Common myeloid progenitor, CD34-positive (primary cell): ENCODE results near the gene FLNA.
"Not testable (repeated sequence)": the region's sequence is repeated elsewhere in the genome, so short reads cannot be mapped to it uniquely, and the experiment has no call there.

ENCODE experiments used
- CTCF ChIA-PET: fragments of 350-600 bp; sonication (Branson Sonifier 250); formaldehyde crosslinking; loops from one replicate; lab custom pipeline; 2021; ENCODE audit warnings: antibody characterized with exemption; lab: Charles Lee
- POLR2A ChIA-PET: fragments of 350-600 bp; sonication (Branson Sonifier 250); formaldehyde crosslinking; loops from one replicate; lab custom pipeline; 2021; ENCODE audit warnings: antibody characterized with exemption; lab: Charles Lee
- DNase-seq, 3 donors: peaks; one replicate each; pipeline versions ENCODE4 v3.0.0 to v3.0.0-alpha.2; 2013
- H3K27ac ChIP-seq, 2 experiments: 1 replicate in 1 of 2; 2 replicates in 1 of 2; pipeline ENCODE4 v1.7.0; 2013; ENCODE audit warnings: inconsistent platforms in 2 of 2, low read length in 2 of 2, mild to moderate bottlenecking in 2 of 2, low read depth in 1 of 2, moderate library complexity in 1 of 2; ENCODE audit not compliant: severe bottlenecking in 2 of 2, insufficient read depth in 1 of 2, poor library complexity in 1 of 2
- H3K27me3 ChIP-seq, 5 experiments: replicated peaks in 2 of 5; 1 replicate in 3 of 5; 2 replicates in 2 of 5; pipeline versions ENCODE4 v1.6.1 to v1.7.0; 2013; ENCODE audit warnings: low read length in 4 of 5, mild to moderate bottlenecking in 2 of 5, moderate library complexity in 2 of 5, inconsistent platforms in 1 of 5; ENCODE audit not compliant: insufficient read depth in 5 of 5, control insufficient read depth in 4 of 5
- H3K36me3 ChIP-seq, 4 experiments: 1 replicate in 2 of 4; 2 replicates in 2 of 4; pipeline versions ENCODE4 v1.6.1 to v1.7.0; 2013; ENCODE audit warnings: low read length in 3 of 4, control low read depth in 1 of 4, mild to moderate bottlenecking in 1 of 4; ENCODE audit not compliant: control insufficient read depth in 4 of 4, insufficient read depth in 4 of 4
- H3K4me1 ChIP-seq, 4 experiments: 1 replicate in 3 of 4; 2 replicates in 1 of 4; pipeline versions ENCODE4 v1.6.1 to v1.7.1; 2013; ENCODE audit warnings: low read length in 3 of 4, mild to moderate bottlenecking in 3 of 4, control low read depth in 1 of 4, inconsistent platforms in 1 of 4, moderate library complexity in 1 of 4; ENCODE audit not compliant: control insufficient read depth in 4 of 4, insufficient read depth in 4 of 4; ENCODE audit errors: control extremely low read depth in 1 of 4
- H3K4me3 ChIP-seq, 7 experiments: 1 replicate in 4 of 7; 2 replicates in 3 of 7; pipeline versions ENCODE4 v1.5.1 to v1.7.0; 2013; ENCODE audit warnings: mild to moderate bottlenecking in 7 of 7, low read length in 6 of 7, moderate library complexity in 6 of 7, inconsistent platforms in 2 of 7, low read depth in 2 of 7, control low read depth in 1 of 7; ENCODE audit not compliant: insufficient read depth in 4 of 7, control insufficient read depth in 1 of 7; ENCODE audit errors: extremely low read depth in 1 of 7
- H3K9me3 ChIP-seq, 5 experiments: 1 replicate in 4 of 5; 2 replicates in 1 of 5; pipeline versions ENCODE4 v1.6.1 to v1.7.1; 2013; ENCODE audit warnings: low read length in 4 of 5, mild to moderate bottlenecking in 2 of 5, inconsistent platforms in 1 of 5, low read depth in 1 of 5, moderate library complexity in 1 of 5; ENCODE audit not compliant: control insufficient read depth in 4 of 5, insufficient read depth in 2 of 5; ENCODE audit errors: control extremely low read depth in 1 of 5
- WGBS: methylation state at CpG from one replicate; pipeline ENCODE4 v1.1.5; 2013; ENCODE audit not compliant: insufficient coverage; 5-methylcytosine and 5-hydroxymethylcytosine counted together

FLNA gene

DNA sequence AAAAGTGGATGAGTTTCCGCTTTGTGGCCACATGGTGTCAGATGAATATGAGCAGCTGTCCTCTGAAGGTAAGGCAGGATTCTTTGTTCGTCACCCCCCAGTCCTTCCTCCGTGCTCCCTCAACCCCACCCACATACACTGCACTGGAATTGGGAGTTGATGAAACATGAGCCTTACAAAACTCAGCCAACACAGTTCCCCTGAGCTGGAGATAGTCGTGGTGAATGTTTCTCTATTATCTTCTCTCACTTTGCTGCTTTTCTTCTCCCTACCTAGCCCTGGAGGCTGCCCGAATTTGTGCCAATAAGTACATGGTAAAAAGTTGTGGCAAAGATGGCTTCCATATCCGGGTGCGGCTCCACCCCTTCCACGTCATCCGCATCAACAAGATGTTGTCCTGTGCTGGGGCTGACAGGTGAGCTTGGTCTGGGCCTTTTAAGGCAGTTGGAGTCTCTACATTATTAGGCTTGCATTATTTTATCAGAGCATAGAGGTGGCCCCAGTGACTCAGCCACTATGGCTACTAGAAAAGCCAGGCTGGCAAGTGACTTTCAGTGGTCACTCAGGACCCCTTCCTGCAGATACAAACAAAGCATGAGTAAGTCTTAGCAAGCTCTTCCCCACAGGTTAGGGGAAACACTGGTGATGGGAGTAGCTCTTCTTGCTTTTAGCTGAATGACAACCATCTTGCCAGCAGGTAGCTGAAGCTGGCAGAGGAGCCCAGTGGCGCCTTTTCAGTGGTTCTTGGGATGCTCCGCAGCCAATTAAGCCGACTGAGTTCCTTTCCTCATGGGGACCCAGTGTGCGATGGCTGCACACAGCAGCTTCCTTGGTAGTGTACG is 25.3 kb upstream of the FLNA start:
- peaks cover 0 to 22% (median 12%) of the 10 kb centered on the region in 4 experiments for H3K4me1 ChIP-seq
- no peaks in the 10 kb centered on the region for H3K27me3 ChIP-seq
- ChIA-PET POLR2A (interaction anchor here (1.1 kb wide), 1 partner anchor 12 kb away, joined by 4 read pairs; no protein-coding TSS in a partner anchor), CTCF (interaction anchor here (0.7 to 1.3 kb wide), 5 partner anchors 9 to 386 kb away, joined by 3 read pairs; no protein-coding TSS in a partner anchor)
- no peak for DNase-seq
- peak overlapping the region in 6 of 7 experiments; percentile 71 to 89 (median 78) for H3K4me3 ChIP-seq
- H3K27ac ChIP-seq, result peak overlapping the region in 1 of 2 experiments; percentile 97
- peaks cover 0 to 9% (median 0%) of the 10 kb centered on the region in 5 experiments for H3K9me3 ChIP-seq
- peaks cover 0 to 26% (median 16%) of the 10 kb centered on the region in 4 experiments for H3K36me3 ChIP-seq
- 69% methylated on average over 7 of the region's 14 CpGs for WGBS

DNA sequence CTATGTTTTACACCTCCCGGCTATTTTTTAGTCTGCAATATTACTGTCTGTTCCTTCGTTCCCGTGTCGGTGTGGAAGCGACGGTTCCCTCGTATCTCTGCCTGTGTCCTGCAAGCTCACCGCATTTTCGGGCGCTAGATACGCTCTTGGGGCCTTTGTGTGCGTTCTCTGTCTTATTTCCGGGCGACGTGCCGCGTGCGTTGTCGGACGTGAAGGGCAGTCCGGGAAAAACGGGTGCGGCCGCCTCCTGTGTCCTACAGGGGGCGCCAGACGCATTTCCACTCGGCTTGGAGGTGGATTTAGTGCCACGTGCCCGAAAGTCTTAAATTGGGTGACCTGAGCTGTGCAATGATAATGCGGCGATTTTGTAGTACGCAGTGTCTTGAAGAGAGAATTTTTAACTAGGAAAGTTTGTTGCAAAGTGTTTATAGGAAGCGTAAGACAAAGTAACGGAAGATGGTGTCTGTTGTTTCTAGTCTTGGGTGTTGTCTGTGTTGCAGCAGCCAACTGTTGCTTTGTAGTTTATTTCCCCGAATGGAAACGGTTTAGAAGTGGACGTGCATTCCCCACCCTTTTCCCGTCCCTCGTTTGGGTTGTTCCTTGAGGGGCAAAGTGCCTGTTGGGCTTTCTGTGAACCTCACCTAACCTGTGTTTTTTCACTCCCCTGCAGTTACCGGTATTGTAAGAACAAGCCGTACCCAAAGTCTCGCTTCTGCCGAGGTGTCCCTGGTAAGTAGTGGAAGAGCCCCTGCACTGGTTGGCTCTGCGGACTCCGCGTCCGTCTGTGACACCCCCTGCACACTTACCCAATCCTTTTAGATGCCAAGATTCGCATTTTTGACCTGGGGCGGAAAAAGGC is 24.5 kb upstream of the FLNA start:
- Histone ChIP-seq H3K4me3 (peak overlapping the region; percentile 54 to 89 (median 77)), H3K4me1 (peaks cover 0 to 22% (median 12%) of the 10 kb centered on the region in 4 experiments), H3K27ac (peak overlapping the region; percentile 94 to 97), H3K9me3 (peaks cover 0 to 9% (median 0%) of the 10 kb centered on the region in 5 experiments), H3K36me3 (peaks cover 0 to 26% (median 16%) of the 10 kb centered on the region in 4 experiments), H3K27me3 (no peaks in the 10 kb centered on the region)
- CTCF ChIA-PET, result interaction anchor here (0.7 to 1.3 kb wide), 4 partner anchors 13 to 32 kb away, joined by 3 read pairs; no protein-coding TSS in a partner anchor
- peak; percentile 74 to 87 (median 85) for DNase-seq
- POLR2A ChIA-PET, result interaction anchor here (0.7 to 3.0 kb wide), 5 partner anchors 11 to 428 kb away, joined by 3 to 18 read pairs (median 4); partner anchors contain the start of genes ATP6AP1, DNASE1L1 and TAFAZZIN
- WGBS, result 46% methylated on average over 44 of the region's 49 CpGs

DNA sequence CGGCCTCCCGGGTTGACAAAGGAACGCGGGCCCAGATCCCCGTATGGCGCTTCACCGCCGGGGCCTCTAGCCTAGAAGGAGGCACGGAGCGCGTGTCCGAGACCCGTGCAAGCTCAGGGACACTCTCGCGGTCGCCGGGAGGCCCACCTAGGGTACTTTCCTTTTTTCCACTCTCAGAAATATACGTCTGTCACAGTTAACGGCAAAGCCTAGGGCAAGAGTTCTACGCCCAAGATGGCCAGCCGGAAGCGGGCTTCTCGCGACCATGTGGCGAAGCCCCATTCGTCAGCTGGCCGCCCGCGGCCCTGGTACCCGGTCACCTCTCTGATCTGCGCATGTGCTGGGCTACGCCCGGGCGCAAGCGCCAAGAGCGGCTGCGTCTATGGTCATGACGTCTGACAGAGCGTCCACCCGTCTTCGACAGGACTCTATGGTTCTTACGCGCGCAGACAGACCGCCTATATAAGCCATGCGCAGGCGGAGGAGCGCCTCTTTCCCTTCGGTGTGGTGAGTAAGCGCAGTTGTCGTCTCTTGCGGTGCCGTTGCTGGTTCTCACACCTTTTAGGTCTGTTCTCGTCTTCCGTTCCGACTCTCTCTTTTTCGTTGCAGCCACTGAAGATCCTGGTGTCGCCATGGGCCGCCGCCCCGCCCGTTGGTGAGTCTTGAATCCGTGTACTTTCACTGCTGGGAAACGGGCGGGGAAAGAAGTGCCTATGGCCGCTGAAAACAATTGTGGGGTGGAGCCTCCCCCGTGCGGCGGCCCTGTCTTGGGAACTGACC is 23.6 kb upstream of the FLNA start, which contains the start of gene RPL10:
Gene RPL10, plus strand, starts transcription at position 490 of the 780 bp plus-strand sequence. Its CDS starts 143 bp downstream, at position 633.
- H3K9me3 ChIP-seq, result peaks cover 0 to 9% (median 0%) of the 10 kb centered on the region in 5 experiments
- H3K27me3 ChIP-seq, result no peaks in the 10 kb centered on the region
- peak; percentile 94 to 98 (median 97) for DNase-seq
- CTCF ChIA-PET, result interaction anchor here (0.8 to 1.4 kb wide), 5 partner anchors 14 to 143 kb away, joined by 3 to 4 read pairs (median 3); no protein-coding TSS in a partner anchor
- peaks cover 0 to 24% (median 16%) of the 10 kb centered on the region in 4 experiments for H3K36me3 ChIP-seq
- POLR2A ChIA-PET, result interaction anchor here (0.6 to 3.0 kb wide), 7 partner anchors 11 to 427 kb away, joined by 3 to 18 read pairs (median 4); partner anchors contain the start of genes DNASE1L1, SLC10A3 and TAFAZZIN
- peak within 1 kb of the TSS; percentile 94 to 97 for H3K27ac ChIP-seq
- H3K4me1 ChIP-seq, result peaks cover 0 to 22% (median 12%) of the 10 kb centered on the region in 4 experiments
- 40% methylated on average over 64 of the region's 69 CpGs for WGBS
- H3K4me3 ChIP-seq, result peak within 1 kb of the TSS; percentile 60 to 89 (median 77)

DNA sequence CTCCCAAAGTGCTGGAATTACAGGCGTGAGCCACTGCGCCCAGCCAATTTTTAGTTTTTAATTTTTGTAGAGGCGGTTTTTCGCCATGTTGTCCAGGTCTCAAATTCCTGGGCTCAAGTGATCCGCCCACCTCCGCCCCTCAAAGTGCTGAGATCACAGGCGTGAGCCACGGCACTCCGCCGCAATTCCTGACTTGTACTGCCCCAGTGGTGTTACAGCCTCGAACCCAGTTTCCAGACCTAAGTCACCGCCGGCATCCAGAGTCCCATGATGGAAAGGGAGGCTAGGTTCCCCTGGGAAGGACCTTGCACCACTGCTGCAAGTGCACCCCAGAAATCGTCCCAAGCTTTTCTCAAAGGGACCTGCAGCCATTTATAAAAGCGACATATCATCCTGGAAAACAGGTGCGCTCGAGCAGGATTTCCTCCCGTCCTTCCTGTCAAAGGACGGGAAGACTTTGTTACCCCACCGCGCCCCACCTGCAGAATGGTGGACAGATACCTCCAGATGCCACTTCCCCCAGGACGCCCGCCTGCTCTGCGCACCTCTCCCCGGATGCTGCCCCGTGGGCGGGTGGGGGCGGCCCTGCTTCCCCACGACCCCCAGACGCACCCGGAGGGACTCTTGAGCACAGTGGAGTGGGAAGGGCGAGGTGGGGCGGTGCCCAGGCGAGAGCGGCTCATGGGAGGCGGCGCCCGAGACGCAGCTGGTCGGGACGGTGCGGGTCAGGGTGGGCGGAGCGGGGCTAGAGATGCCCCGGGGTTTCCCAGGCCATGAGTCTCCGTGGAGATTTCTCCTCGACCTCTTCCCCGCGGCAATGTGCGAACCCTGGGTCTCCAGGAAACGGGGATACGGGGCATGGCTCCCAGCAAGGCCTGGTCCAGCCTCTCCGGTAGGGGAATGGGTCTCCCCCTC is 22.8 kb upstream of the FLNA start:
- peaks cover 0 to 24% (median 13%) of the 10 kb centered on the region in 4 experiments for H3K36me3 ChIP-seq
- CTCF ChIA-PET, result interaction anchor here (0.8 to 1.4 kb wide), 3 partner anchors 15 to 144 kb away, joined by 3 to 4 read pairs (median 3); no protein-coding TSS in a partner anchor
- H3K27ac ChIP-seq, result peak overlapping the region; percentile 94 to 97
- peaks cover 0 to 22% (median 12%) of the 10 kb centered on the region in 4 experiments for H3K4me1 ChIP-seq
- POLR2A ChIA-PET, result interaction anchor here (0.6 to 3.0 kb wide), 6 partner anchors 12 to 398 kb away, joined by 3 to 18 read pairs (median 6); partner anchors contain the start of genes DNASE1L1, SLC10A3 and TAFAZZIN
- peak overlapping the region; percentile 37 to 89 (median 71) for H3K4me3 ChIP-seq
- peak in 2 of 3 donors; percentile 65 to 67 for DNase-seq
- no peaks in the 10 kb centered on the region for H3K27me3 ChIP-seq
- 48% methylated on average over 48 of the region's 53 CpGs for WGBS
- peaks cover 0 to 9% (median 0%) of the 10 kb centered on the region in 5 experiments for H3K9me3 ChIP-seq

DNA sequence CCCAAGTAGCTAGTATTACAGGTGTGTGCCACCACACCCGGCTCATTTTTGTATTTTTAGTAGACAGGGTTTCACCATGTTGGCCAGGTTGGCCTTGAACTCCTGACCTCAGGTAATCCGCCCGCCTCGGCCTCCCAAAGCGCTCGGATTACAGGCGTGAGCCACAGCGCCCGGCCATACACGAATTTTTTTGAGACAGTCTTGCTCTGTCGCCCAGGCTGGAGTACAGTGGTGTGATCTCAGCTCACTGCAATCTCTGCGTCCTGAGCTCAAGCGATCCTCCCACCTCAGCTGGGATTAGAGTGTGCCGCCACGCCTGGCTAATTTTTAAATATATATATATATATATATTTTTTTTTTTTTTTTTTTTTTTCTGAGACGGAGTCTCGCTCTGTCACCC is 21.9 kb upstream of the FLNA start:
- H3K9me3 ChIP-seq, H3K27me3 ChIP-seq, DNase-seq, CTCF ChIA-PET, H3K4me3 ChIP-seq, H3K27ac ChIP-seq: not testable (repeated sequence)
- peaks cover 0 to 24% (median 13%) of the 10 kb centered on the region in 4 experiments for H3K36me3 ChIP-seq
- 97% methylated on average over 9 of the region's 17 CpGs for WGBS
- POLR2A ChIA-PET, result interaction anchor here (0.6 to 3.0 kb wide), 2 partner anchors 13 to 136 kb away, joined by 3 to 18 read pairs; partner anchors contain the start of gene DNASE1L1
- peaks cover 0 to 22% (median 12%) of the 10 kb centered on the region in 4 experiments for H3K4me1 ChIP-seq
